ENCODE data around the gene BCAT1.

The BCAT1 gene

GRCh38 chr12:24898185-24898584 is 50.7 kb downstream of the BCAT1 start:
- DNase-seq (ENCODE audit: low read depth) = no peak
- no peak overlapping the region for H3K4me3 ChIP-seq (ENCODE audit: low read length)
- TF ChIP-seq CTCF (conservative IDR thresholded peaks at IDR 0.05; ENCODE audit: low read depth, low read length) = no peak

GRCh38 chr12:24896171-24896570 is 52.7 kb downstream of the BCAT1 start:
- no peak for TF ChIP-seq CTCF (conservative IDR thresholded peaks at IDR 0.05; ENCODE audit: low read depth, low read length)
- no peak overlapping the region for H3K4me3 ChIP-seq (ENCODE audit: low read length)
- no peak for DNase-seq (ENCODE audit: low read depth)

- no peak for TF ChIP-seq CTCF (conservative IDR thresholded peaks at IDR 0.05; ENCODE audit: low read depth, low read length)
- H3K4me3 ChIP-seq (ENCODE audit: low read length) = no peak overlapping the region
- DNase-seq (ENCODE audit: low read depth) = no peak
Observed at GRCh38 chr12:24895612-24896011, 53.3 kb downstream of the BCAT1 start.

- no peak for TF ChIP-seq CTCF (conservative IDR thresholded peaks at IDR 0.05; ENCODE audit: low read depth, low read length)
- no peak overlapping the region for H3K4me3 ChIP-seq (ENCODE audit: low read length)
- no peak for DNase-seq (ENCODE audit: low read depth)
Observed at GRCh38 chr12:24894879-24895278, 54.0 kb downstream of the BCAT1 start.

- H3K4me3 ChIP-seq (ENCODE audit: low read length) = no peak overlapping the region
- no peak for TF ChIP-seq CTCF (conservative IDR thresholded peaks at IDR 0.05; ENCODE audit: low read depth, low read length)
- DNase-seq (ENCODE audit: low read depth) = no peak
Observed at GRCh38 chr12:24890048-24890803, 58.7 kb downstream of the BCAT1 start.

- no peak for TF ChIP-seq CTCF (conservative IDR thresholded peaks at IDR 0.05; ENCODE audit: low read depth, low read length)
- no peak overlapping the region for H3K4me3 ChIP-seq (ENCODE audit: low read length)
- DNase-seq (ENCODE audit: low read depth) = no peak
Observed at GRCh38 chr12:24889411-24889810, 59.5 kb downstream of the BCAT1 start.

GRCh38 chr12:24888813-24889212 is 60.1 kb downstream of the BCAT1 start:
- no peak for DNase-seq (ENCODE audit: low read depth)
- no peak overlapping the region for H3K4me3 ChIP-seq (ENCODE audit: low read length)
- no peak for TF ChIP-seq CTCF (conservative IDR thresholded peaks at IDR 0.05; ENCODE audit: low read depth, low read length)

Data from retinal pigment epithelial cell (primary cell).